Measurements from ENCODE around the gene ANTXR1.

Gene ANTXR1

GRCh38 chr2:69177063-69177771 lies 164.2 kb downstream of the ANTXR1 start:
- Histone ChIP-seq H3K27me3 (ENCODE audit: low read depth, low read length) (peaks cover 37% of the 10 kb centered on the region), H3K9me3 (ENCODE audit: insufficient read depth, low read length) (no peaks in the 10 kb centered on the region), H3K4me1 (ENCODE audit: low read length) (peaks cover 8% of the 10 kb centered on the region), H3K4me3 (ENCODE audit: low read length) (no peak overlapping the region), H3K36me3 (replicated peaks; ENCODE audit: low read depth, low read length) (no peaks in the 10 kb centered on the region), H2AFZ (ENCODE audit: low read depth, low read length) (no peak overlapping the region), H3K27ac (ENCODE audit: low read length) (no peak overlapping the region), H3K4me2 (ENCODE audit: low read length) (no peak overlapping the region), H3K9ac (ENCODE audit: low read length) (no peak overlapping the region), H4K20me1 (ENCODE audit: insufficient read depth, low read length) (no peaks in the 10 kb centered on the region), H3K79me2 (ENCODE audit: low read length) (no peaks in the 10 kb centered on the region)
- TF ChIP-seq EZH2phosphoT487 (IDR thresholded peaks at IDR 0.05; ENCODE audit: low read depth) (no peak), CTCF (IDR thresholded peaks at IDR 0.05; ENCODE audit: low read depth, low read length) (no peak)

GRCh38 chr2:69177785-69178636 lies 165.0 kb downstream of the ANTXR1 start:
- Histone ChIP-seq H3K27me3 (ENCODE audit: low read depth, low read length) (peaks cover 29% of the 10 kb centered on the region), H4K20me1 (ENCODE audit: insufficient read depth, low read length) (no peaks in the 10 kb centered on the region), H3K4me2 (ENCODE audit: low read length) (no peak overlapping the region), H3K9me3 (ENCODE audit: insufficient read depth, low read length) (no peaks in the 10 kb centered on the region), H2AFZ (ENCODE audit: low read depth, low read length) (no peak overlapping the region), H3K4me3 (ENCODE audit: low read length) (no peak overlapping the region), H3K27ac (ENCODE audit: low read length) (no peak overlapping the region), H3K79me2 (ENCODE audit: low read length) (no peaks in the 10 kb centered on the region), H3K9ac (ENCODE audit: low read length) (no peak overlapping the region), H3K36me3 (replicated peaks; ENCODE audit: low read depth, low read length) (no peaks in the 10 kb centered on the region), H3K4me1 (ENCODE audit: low read length) (peaks cover 8% of the 10 kb centered on the region)
- TF ChIP-seq EZH2phosphoT487 (IDR thresholded peaks at IDR 0.05; ENCODE audit: low read depth) (no peak), CTCF (IDR thresholded peaks at IDR 0.05; ENCODE audit: low read depth, low read length) (no peak)

DNA sequence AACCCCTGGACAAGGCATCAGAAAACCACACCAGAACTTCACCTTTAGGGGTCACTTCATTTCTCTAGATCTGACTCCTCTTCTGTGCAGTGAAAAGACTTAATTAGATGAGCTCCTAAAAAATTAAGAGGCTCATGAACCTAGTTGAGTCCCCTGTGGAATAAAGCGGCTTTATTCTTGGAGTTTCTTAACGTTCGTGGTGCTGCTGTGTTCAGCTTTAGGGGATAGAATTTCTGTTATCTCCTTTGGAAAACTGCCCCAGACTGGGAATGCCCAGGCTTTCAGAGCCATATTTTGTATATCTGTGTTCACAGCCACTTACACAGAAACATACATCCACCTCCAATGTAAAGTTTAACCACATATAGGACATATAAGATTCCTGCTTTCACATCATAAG lies 165.8 kb downstream of the ANTXR1 start:
- no peak overlapping the region for H3K9ac ChIP-seq (ENCODE audit: low read length)
- H4K20me1 ChIP-seq (ENCODE audit: insufficient read depth, low read length): no peaks in the 10 kb centered on the region
- no peak overlapping the region for H2AFZ ChIP-seq (ENCODE audit: low read depth, low read length)

More for the DNA sequence above, 165.8 kb downstream of the ANTXR1 start:
- Histone ChIP-seq H3K79me2 (ENCODE audit: low read length) (no peaks in the 10 kb centered on the region), H3K4me1 (ENCODE audit: low read length) (peaks cover 8% of the 10 kb centered on the region), H3K27me3 (ENCODE audit: low read depth, low read length) (peaks cover 22% of the 10 kb centered on the region; the same call in 1 of the 2 replicates), H3K4me2 (ENCODE audit: low read length) (no peak overlapping the region), H3K4me3 (ENCODE audit: low read length) (no peak overlapping the region), H3K27ac (ENCODE audit: low read length) (no peak overlapping the region), H3K36me3 (replicated peaks; ENCODE audit: low read depth, low read length) (no peaks in the 10 kb centered on the region), H3K9me3 (ENCODE audit: insufficient read depth, low read length) (no peaks in the 10 kb centered on the region)
- no peak for TF ChIP-seq CTCF (IDR thresholded peaks at IDR 0.05; ENCODE audit: low read depth, low read length)
- TF ChIP-seq EZH2phosphoT487 (IDR thresholded peaks at IDR 0.05; ENCODE audit: low read depth): no peak
